T-helper 1 cell treated with Interleukin-12 subunit alpha and Interleukin-12 subunit beta and Interleukin-4 antibody, amounts not matched to agents 30 μg/mL and 1 μg/mL, for 36 hours (primary cell): ENCODE measurements around the gene LCE2C.
"Not testable (repeated sequence)": the region's sequence is repeated elsewhere in the genome, so short reads cannot be mapped to it uniquely, and the experiment has no call there.

Source experiments
- H3K27ac Mint-ChIP-seq: one replicate; pipeline ENCODE4 v1.8.0; 2021; ENCODE audit warnings: mild to moderate bottlenecking, mixed read lengths
- H3K27me3 Mint-ChIP-seq: one replicate; pipeline ENCODE4 v1.8.0; 2021; ENCODE audit warnings: low read depth, mixed read lengths
- H3K36me3 Mint-ChIP-seq: one replicate; pipeline ENCODE4 v1.8.0; 2021; ENCODE audit warnings: low read depth, mixed read lengths
- H3K4me1 Mint-ChIP-seq: one replicate; pipeline ENCODE4 v1.8.0; 2021; ENCODE audit warnings: low read depth, mixed read lengths
- H3K4me3 Mint-ChIP-seq: one replicate; pipeline ENCODE4 v1.8.0; 2021; ENCODE audit warnings: mild to moderate bottlenecking, moderate library complexity, mixed read lengths
- H3K9me3 Mint-ChIP-seq: one replicate; pipeline ENCODE4 v1.8.0; 2021; ENCODE audit warnings: mixed read lengths

LCE2C gene

GRCh38 chr1:152674983-152675382 is at the start of gene LCE2C:
LCE2C (plus strand) TSS chr1:152675279; CDS start chr1:152676016, 737 bp downstream.
- H3K27ac Mint-ChIP-seq, H3K4me1 Mint-ChIP-seq, H3K27me3 Mint-ChIP-seq, H3K36me3 Mint-ChIP-seq, H3K9me3 Mint-ChIP-seq, H3K4me3 Mint-ChIP-seq: not testable (repeated sequence)

GRCh38 chr1:152626744-152627143 is 48.3 kb upstream of the LCE2C start:
- H3K27ac Mint-ChIP-seq: no peak overlapping the region
- no peak overlapping the region for H3K4me3 Mint-ChIP-seq
- H3K36me3 Mint-ChIP-seq: no peaks in the 10 kb centered on the region
- no peaks in the 10 kb centered on the region for H3K9me3 Mint-ChIP-seq
- peaks cover 16% of the 10 kb centered on the region for H3K27me3 Mint-ChIP-seq
- peaks cover 3% of the 10 kb centered on the region for H3K4me1 Mint-ChIP-seq

GRCh38 chr1:152630596-152630995 is 44.5 kb upstream of the LCE2C start:
- no peak overlapping the region for H3K4me3 Mint-ChIP-seq
- peaks cover 25% of the 10 kb centered on the region for H3K27me3 Mint-ChIP-seq
- no peaks in the 10 kb centered on the region for H3K4me1 Mint-ChIP-seq
- H3K27ac Mint-ChIP-seq: no peak overlapping the region
- no peaks in the 10 kb centered on the region for H3K36me3 Mint-ChIP-seq
- no peaks in the 10 kb centered on the region for H3K9me3 Mint-ChIP-seq

- Mint-ChIP-seq H3K27me3 (peaks cover 5% of the 10 kb centered on the region), H3K4me3 (no peak overlapping the region), H3K9me3 (no peaks in the 10 kb centered on the region), H3K27ac (no peak overlapping the region), H3K36me3 (no peaks in the 10 kb centered on the region), H3K4me1 (no peaks in the 10 kb centered on the region)
Measured at GRCh38 chr1:152640351-152640750, 34.7 kb upstream of the LCE2C start.

GRCh38 chr1:152643945-152644344 is 31.1 kb upstream of the LCE2C start:
- no peak overlapping the region for H3K4me3 Mint-ChIP-seq
- H3K4me1 Mint-ChIP-seq: no peaks in the 10 kb centered on the region

GRCh38 chr1:152645146-152645545 is 29.9 kb upstream of the LCE2C start:
- H3K9me3 Mint-ChIP-seq: no peaks in the 10 kb centered on the region
- H3K27me3 Mint-ChIP-seq: peaks cover 13% of the 10 kb centered on the region
- no peaks in the 10 kb centered on the region for H3K4me1 Mint-ChIP-seq
- H3K4me3 Mint-ChIP-seq: no peak overlapping the region
- no peak overlapping the region for H3K27ac Mint-ChIP-seq
- no peaks in the 10 kb centered on the region for H3K36me3 Mint-ChIP-seq

More at GRCh38 chr1:152643945-152644344, 31.1 kb upstream of the LCE2C start:
- no peaks in the 10 kb centered on the region for H3K36me3 Mint-ChIP-seq
- no peak overlapping the region for H3K27ac Mint-ChIP-seq
- H3K27me3 Mint-ChIP-seq: peaks cover 11% of the 10 kb centered on the region
- H3K9me3 Mint-ChIP-seq: no peaks in the 10 kb centered on the region

- H3K27me3 Mint-ChIP-seq: peaks cover 20% of the 10 kb centered on the region
Measured at GRCh38 chr1:152646656-152647055, 28.4 kb upstream of the LCE2C start.

GRCh38 chr1:152654110-152654509 is 21.0 kb upstream of the LCE2C start:
- Mint-ChIP-seq H3K27me3 (peaks cover 9% of the 10 kb centered on the region), H3K9me3 (no peaks in the 10 kb centered on the region), H3K27ac (no peak overlapping the region), H3K4me3 (no peak overlapping the region), H3K36me3 (no peaks in the 10 kb centered on the region), H3K4me1 (no peaks in the 10 kb centered on the region)

More at GRCh38 chr1:152646656-152647055, 28.4 kb upstream of the LCE2C start:
- Mint-ChIP-seq H3K4me1 (no peaks in the 10 kb centered on the region), H3K27ac (no peak overlapping the region), H3K36me3 (no peaks in the 10 kb centered on the region), H3K9me3 (no peaks in the 10 kb centered on the region), H3K4me3 (no peak overlapping the region)

GRCh38 chr1:152656459-152656858 is 18.6 kb upstream of the LCE2C start:
- Mint-ChIP-seq H3K36me3 (no peaks in the 10 kb centered on the region), H3K4me3 (no peak overlapping the region), H3K9me3 (no peaks in the 10 kb centered on the region), H3K27ac (no peak overlapping the region), H3K27me3 (no peaks in the 10 kb centered on the region), H3K4me1 (no peaks in the 10 kb centered on the region)

- Mint-ChIP-seq H3K27me3 (peaks cover 2% of the 10 kb centered on the region), H3K36me3 (no peaks in the 10 kb centered on the region), H3K27ac (no peak overlapping the region), H3K9me3 (no peaks in the 10 kb centered on the region), H3K4me1 (no peaks in the 10 kb centered on the region), H3K4me3 (no peak overlapping the region)
Measured at GRCh38 chr1:152657677-152658076, 17.4 kb upstream of the LCE2C start.

GRCh38 chr1:152658649-152659048 is 16.4 kb upstream of the LCE2C start:
- peaks cover 4% of the 10 kb centered on the region for H3K27me3 Mint-ChIP-seq
- no peaks in the 10 kb centered on the region for H3K4me1 Mint-ChIP-seq
- no peak overlapping the region for H3K4me3 Mint-ChIP-seq
- H3K36me3 Mint-ChIP-seq: no peaks in the 10 kb centered on the region
- H3K27ac Mint-ChIP-seq: no peak overlapping the region
- H3K9me3 Mint-ChIP-seq: no peaks in the 10 kb centered on the region

- Mint-ChIP-seq H3K4me1 (no peaks in the 10 kb centered on the region), H3K9me3 (no peaks in the 10 kb centered on the region), H3K27me3 (peaks cover 4% of the 10 kb centered on the region), H3K27ac (no peak within 1 kb of the TSS), H3K4me3 (no peak within 1 kb of the TSS), H3K36me3 (no peaks in the 10 kb centered on the region)
Measured at GRCh38 chr1:152663098-152663497, 12.0 kb upstream of the LCE2C start, which contains the start of gene LCE2D. LCE2D (plus strand) TSS chr1:152663380; CDS start chr1:152664106, 726 bp downstream.

GRCh38 chr1:152666171-152666570 is 8.9 kb upstream of the LCE2C start:
- H3K27me3 Mint-ChIP-seq, H3K36me3 Mint-ChIP-seq, H3K27ac Mint-ChIP-seq: not testable (repeated sequence)

GRCh38 chr1:152667648-152668047 is 7.4 kb upstream of the LCE2C start:
- Mint-ChIP-seq H3K4me3 (no peak overlapping the region), H3K36me3 (no peaks in the 10 kb centered on the region), H3K27ac (no peak overlapping the region), H3K9me3 (no peaks in the 10 kb centered on the region), H3K27me3 (peaks cover 2% of the 10 kb centered on the region), H3K4me1 (no peaks in the 10 kb centered on the region)

More at GRCh38 chr1:152666171-152666570, 8.9 kb upstream of the LCE2C start:
- not testable (repeated sequence) for H3K4me3 Mint-ChIP-seq, H3K4me1 Mint-ChIP-seq, H3K9me3 Mint-ChIP-seq

GRCh38 chr1:152673016-152673415 is 2.1 kb upstream of the LCE2C start:
- H3K27me3 Mint-ChIP-seq: peaks cover 4% of the 10 kb centered on the region
- H3K9me3 Mint-ChIP-seq: no peaks in the 10 kb centered on the region
- H3K4me1 Mint-ChIP-seq: no peaks in the 10 kb centered on the region
- no peak overlapping the region for H3K4me3 Mint-ChIP-seq
- H3K27ac Mint-ChIP-seq: no peak overlapping the region
- no peaks in the 10 kb centered on the region for H3K36me3 Mint-ChIP-seq

GRCh38 chr1:152679459-152679858 is 4.4 kb downstream of the LCE2C start:
- no peak overlapping the region for H3K4me3 Mint-ChIP-seq
- H3K27me3 Mint-ChIP-seq: peaks cover 3% of the 10 kb centered on the region
- H3K36me3 Mint-ChIP-seq: no peaks in the 10 kb centered on the region
- H3K27ac Mint-ChIP-seq: no peak overlapping the region
- no peaks in the 10 kb centered on the region for H3K9me3 Mint-ChIP-seq
- H3K4me1 Mint-ChIP-seq: no peaks in the 10 kb centered on the region
